IMR-90 (cell line): ENCODE data around the gene FERD3L. TPM values are rescaled to one million over a fixed set of nuclear protein-coding genes. Genes with fewer than 3 reads are reported as not detected.

Source experiments
- ATAC-seq: fragments of 200-7000 bp; cut with Tn5 transposase; 2 replicates; pipeline ENCODE4 v1.9.1; 2020; ENCODE audit warnings: low read depth, mild to moderate bottlenecking, moderate library complexity
- BruUV-seq: library from RNA; stranded (reverse); fragments of 400-500 nt; replicated peaks from 2 replicates; lab custom pipeline; 2021; lab: Mats Ljungman, UMichigan
- CTCF ChIA-PET: fragments of 300-600 bp; formaldehyde crosslinking; extraction: SDS; loops from one replicate; lab custom pipeline; 2021; ENCODE audit warnings: antibody characterized with exemption; lab: Yijun Ruan, JAX
- POLR2A ChIA-PET: fragments of 300-600 bp; sonication (Branson Sonifier 250); formaldehyde crosslinking; loops from one replicate; lab custom pipeline; 2022; ENCODE audit warnings: antibody characterized with exemption; ENCODE audit not compliant: unreplicated experiment; lab: Charles Lee
- DNase-seq: peaks from one replicate; pipeline ENCODE4 v3.0.0; 2013
- H2AFZ ChIP-seq: replicated peaks from 2 replicates; pipeline ENCODE3; 2013; ENCODE audit warnings: low read length, mild to moderate bottlenecking; ENCODE audit not compliant: poor library complexity
- H2AK5ac ChIP-seq: 2 replicates; pipeline ENCODE4 v1.6.1; 2013; ENCODE audit warnings: low read depth, low read length, inconsistent platforms
- H2AK9ac ChIP-seq: replicated peaks from 2 replicates; pipeline ENCODE3; 2013; ENCODE audit warnings: mild to moderate bottlenecking, low read depth, low read length, moderate library complexity; ENCODE audit not compliant: poor library complexity
- H2BK120ac ChIP-seq: 2 replicates; pipeline ENCODE4 v1.6.1; 2013; ENCODE audit warnings: low read depth, low read length, inconsistent platforms
- H2BK15ac ChIP-seq: 3 replicates; pipeline ENCODE4 v1.6.1; 2013; ENCODE audit warnings: low read depth, low read length, inconsistent platforms
- H2BK20ac ChIP-seq: 2 replicates; pipeline ENCODE4 v1.6.1; 2013; ENCODE audit warnings: low read depth, mild to moderate bottlenecking, inconsistent platforms, low read length, moderate library complexity
- H2BK5ac ChIP-seq: 2 replicates; pipeline ENCODE4 v1.6.1; 2013; ENCODE audit warnings: mild to moderate bottlenecking, low read depth, low read length, inconsistent platforms; ENCODE audit not compliant: poor library complexity, severe bottlenecking
- H3K14ac ChIP-seq: replicated peaks from 2 replicates; pipeline ENCODE4 v1.6.1; 2013; ENCODE audit warnings: low read depth, low read length, inconsistent platforms
- H3K18ac ChIP-seq: 2 replicates; pipeline ENCODE4 v1.6.1; 2013; ENCODE audit warnings: low read depth, low read length, control low read depth
- H3K23ac ChIP-seq: 2 replicates; pipeline ENCODE4 v1.6.1; 2013; ENCODE audit warnings: low read depth, low read length, inconsistent platforms
- H3K27ac ChIP-seq: 2 replicates; pipeline ENCODE4 v1.5.1; 2013; ENCODE audit warnings: mild to moderate bottlenecking, control low read depth, low read length; ENCODE audit not compliant: insufficient read depth
- H3K27me3 ChIP-seq: 2 replicates; pipeline ENCODE4 v1.6.1; 2013; ENCODE audit warnings: low read length; ENCODE audit not compliant: control insufficient read depth, insufficient read depth
- H3K36me3 ChIP-seq: 2 replicates; pipeline ENCODE4 v1.6.1; 2013; ENCODE audit warnings: low read length, mixed read lengths; ENCODE audit not compliant: control insufficient read depth, insufficient read depth
- H3K4ac ChIP-seq: 2 replicates; pipeline ENCODE4 v1.6.1; 2013; ENCODE audit warnings: low read depth, low read length, inconsistent platforms
- H3K4me1 ChIP-seq: 2 replicates; pipeline ENCODE4 v1.6.1; 2013; ENCODE audit warnings: low read length, mixed read lengths; ENCODE audit not compliant: control insufficient read depth, insufficient read depth
- H3K4me2 ChIP-seq: 2 replicates; pipeline ENCODE4 v1.6.1; 2013; ENCODE audit warnings: low read depth, mild to moderate bottlenecking, control low read depth, low read length, moderate library complexity
- H3K4me3 ChIP-seq: 2 replicates; pipeline ENCODE4 v1.5.1; 2013; ENCODE audit warnings: low read depth, mild to moderate bottlenecking, control low read depth, low read length, moderate library complexity; ENCODE audit not compliant: insufficient read depth
- H3K56ac ChIP-seq: 2 replicates; pipeline ENCODE4 v1.6.1; 2013; ENCODE audit warnings: low read length, inconsistent platforms; ENCODE audit not compliant: insufficient read depth; ENCODE audit errors: extremely low read depth
- H3K79me1 ChIP-seq, 2 experiments: 2 replicates each; pipeline ENCODE4 v1.6.1; 2013; ENCODE audit warnings: low read length in 2 of 2, inconsistent platforms in 1 of 2, low read depth in 1 of 2
- H3K9ac ChIP-seq: 2 replicates; pipeline ENCODE4 v1.6.1; 2013; ENCODE audit warnings: low read depth, low read length, control low read depth
- H3K9me1 ChIP-seq: 2 replicates; pipeline ENCODE4 v1.6.1; 2013; ENCODE audit warnings: low read length, inconsistent platforms; ENCODE audit not compliant: insufficient read depth
- H3K9me3 ChIP-seq: 2 replicates; pipeline ENCODE4 v1.6.1; 2013; ENCODE audit warnings: low read length; ENCODE audit not compliant: control insufficient read depth, insufficient read depth
- H4K20me1 ChIP-seq: 2 replicates; pipeline ENCODE4 v1.6.1; 2013; ENCODE audit warnings: low read length, inconsistent platforms; ENCODE audit not compliant: insufficient read depth
- H4K5ac ChIP-seq: 2 replicates; pipeline ENCODE4 v1.6.1; 2013; ENCODE audit warnings: mild to moderate bottlenecking, low read depth, low read length, control low read depth
- H4K8ac ChIP-seq, 2 experiments: 2 replicates each; pipeline ENCODE4 v1.6.1; 2013; ENCODE audit warnings: low read depth in 2 of 2, low read length in 2 of 2, control low read depth in 1 of 2, inconsistent platforms in 1 of 2
- H4K91ac ChIP-seq: 2 replicates; pipeline ENCODE4 v1.6.1; 2013; ENCODE audit warnings: low read depth, low read length, inconsistent platforms; ENCODE audit not compliant: insufficient read depth
- CEBPB ChIP-seq: IDR thresholded peaks from 2 replicates; pipeline ENCODE4 v1.6.1; 2012; ENCODE audit warnings: low read depth, low read length, improper control_type of control experiment
- MXI1 ChIP-seq: IDR thresholded peaks from 2 replicates; pipeline ENCODE4 v1.6.1; 2012; ENCODE audit warnings: low read depth, mild to moderate bottlenecking, low read length, moderate library complexity, borderline replicate concordance
- NFE2L2 ChIP-seq: fragments of 150-350 bp; IDR thresholded peaks from 2 replicates; pipeline ENCODE4 v1.6.1; 2016; ENCODE audit warnings: low read depth, mild to moderate bottlenecking, low read length
- POLR2A ChIP-seq: IDR thresholded peaks from 2 replicates; pipeline ENCODE4 v1.6.1; 2012; ENCODE audit warnings: mild to moderate bottlenecking, low read depth, low read length
- RAD21 ChIP-seq: IDR thresholded peaks from 2 replicates; pipeline ENCODE4 v1.6.1; 2012; ENCODE audit warnings: low read length, improper control_type of control experiment
- RCOR1 ChIP-seq: IDR thresholded peaks from 2 replicates; pipeline ENCODE4 v1.6.1; 2012; ENCODE audit warnings: mild to moderate bottlenecking, low read length, improper control_type of control experiment; ENCODE audit not compliant: insufficient replicate concordance
- RFX5 ChIP-seq: IDR thresholded peaks from 2 replicates; pipeline ENCODE4 v1.8.0; 2012; ENCODE audit warnings: low read depth, mild to moderate bottlenecking, low read length, moderate library complexity
- SMC3 ChIP-seq: fragments of 150-350 bp; IDR thresholded peaks from 2 replicates; pipeline ENCODE4 v1.6.1; 2016; ENCODE audit warnings: low read depth, mild to moderate bottlenecking, antibody characterized with exemption, low read length, moderate library complexity
- WGBS, 2 experiments: methylation state at CpG; one replicate each; pipeline versions ENCODE4 v1.1.5 to v1.1.7; 2013; ENCODE audit warnings: missing lambda C conversion rate in 2 of 2; ENCODE audit not compliant: insufficient read length in 1 of 2; ENCODE audit errors: extremely low coverage in 2 of 2; 5-methylcytosine and 5-hydroxymethylcytosine counted together
- dilution Hi-C: fragments of 300-500 bp; cut with HindIII; formaldehyde crosslinking; loops from one replicate; pipeline ENCODE4 v1.14.3; 2018; ENCODE audit warnings: low sequenced_read_pairs; ENCODE audit not compliant: unreplicated experiment
- in situ Hi-C: fragments of 300-500 bp; cut with MboI; formaldehyde crosslinking; loops from 3 replicates; pipeline ENCODE4 v1.14.3; 2019; ENCODE audit warnings: low sequenced_read_pairs, inconsistent platforms, mixed read lengths
- intact Hi-C: fragments of 100-400 bp; cut with micrococcal nuclease; formaldehyde crosslinking; loops from 2 replicates; pipeline ENCODE4 v1.10.0; 2022
- polyA plus RNA-seq, 3 experiments: library from polyadenylated mRNA; depleted of rRNA; stranded (reverse); fragments of >200 nt; gene quantifications; 2 replicates each; pipeline ENCODE4 v1.2.3, GENCODE V29; 2012; ENCODE audit warnings: low replicate concordance in 1 of 3
- total RNA-seq: library from RNA; depleted of rRNA; stranded (reverse); fragments of >200 nt; gene quantifications from 2 replicates; pipeline ENCODE4 v1.2.3, GENCODE V29; 2012
- TF ChIP-seq, protein P1 (sequence below): fragments of 150-350 bp; IDR thresholded peaks from 2 replicates; pipeline ENCODE4 v1.6.1; 2016; ENCODE audit warnings: low read depth, mild to moderate bottlenecking, low read length, moderate library complexity, borderline replicate concordance
- TF ChIP-seq, protein P2 (sequence below): conservative IDR thresholded peaks from 2 replicates; pipeline ENCODE4 v1.5.1; 2012; ENCODE audit warnings: mild to moderate bottlenecking, low read depth, low read length, improper control_type of control experiment

The FERD3L gene
- total and polyA plus RNA-seq, 2 of the 4 experiments (the other 2 are of a cell fraction): not detected

DNA sequence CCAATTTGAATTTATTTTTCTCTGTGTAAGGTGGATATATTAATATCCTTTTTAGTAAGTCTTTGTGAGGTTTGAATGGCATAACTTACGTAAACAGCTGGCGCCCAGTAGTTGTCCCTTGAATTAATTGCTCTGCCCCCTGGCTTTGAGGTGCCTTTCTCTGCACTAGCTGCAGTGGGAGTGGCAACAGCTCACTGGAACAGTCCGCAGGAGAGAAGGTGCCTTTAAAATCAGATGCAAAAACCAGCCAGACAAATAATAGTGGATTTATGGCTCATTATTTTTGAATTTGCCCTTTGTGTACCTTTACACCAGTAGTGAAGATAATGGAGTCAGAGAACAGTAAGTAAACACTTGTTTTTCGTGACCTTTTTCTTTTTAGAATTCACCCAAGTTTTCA, 11.8 kb downstream of the FERD3L start:
- H4K5ac ChIP-seq: no peak overlapping the region
- H2AK5ac ChIP-seq: no peak overlapping the region
- H3K18ac ChIP-seq: no peak overlapping the region
- TF ChIP-seq RCOR1 (no peak), RAD21 (no peak), NFE2L2 (no peak), MXI1 (no peak), RFX5 (no peak), SMC3 (no peak), CEBPB (no peak), POLR2A (no peak)
- TF ChIP-seq, protein P1, sequence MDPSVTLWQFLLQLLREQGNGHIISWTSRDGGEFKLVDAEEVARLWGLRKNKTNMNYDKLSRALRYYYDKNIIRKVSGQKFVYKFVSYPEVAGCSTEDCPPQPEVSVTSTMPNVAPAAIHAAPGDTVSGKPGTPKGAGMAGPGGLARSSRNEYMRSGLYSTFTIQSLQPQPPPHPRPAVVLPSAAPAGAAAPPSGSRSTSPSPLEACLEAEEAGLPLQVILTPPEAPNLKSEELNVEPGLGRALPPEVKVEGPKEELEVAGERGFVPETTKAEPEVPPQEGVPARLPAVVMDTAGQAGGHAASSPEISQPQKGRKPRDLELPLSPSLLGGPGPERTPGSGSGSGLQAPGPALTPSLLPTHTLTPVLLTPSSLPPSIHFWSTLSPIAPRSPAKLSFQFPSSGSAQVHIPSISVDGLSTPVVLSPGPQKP: no peak
- TF ChIP-seq, protein P2, sequence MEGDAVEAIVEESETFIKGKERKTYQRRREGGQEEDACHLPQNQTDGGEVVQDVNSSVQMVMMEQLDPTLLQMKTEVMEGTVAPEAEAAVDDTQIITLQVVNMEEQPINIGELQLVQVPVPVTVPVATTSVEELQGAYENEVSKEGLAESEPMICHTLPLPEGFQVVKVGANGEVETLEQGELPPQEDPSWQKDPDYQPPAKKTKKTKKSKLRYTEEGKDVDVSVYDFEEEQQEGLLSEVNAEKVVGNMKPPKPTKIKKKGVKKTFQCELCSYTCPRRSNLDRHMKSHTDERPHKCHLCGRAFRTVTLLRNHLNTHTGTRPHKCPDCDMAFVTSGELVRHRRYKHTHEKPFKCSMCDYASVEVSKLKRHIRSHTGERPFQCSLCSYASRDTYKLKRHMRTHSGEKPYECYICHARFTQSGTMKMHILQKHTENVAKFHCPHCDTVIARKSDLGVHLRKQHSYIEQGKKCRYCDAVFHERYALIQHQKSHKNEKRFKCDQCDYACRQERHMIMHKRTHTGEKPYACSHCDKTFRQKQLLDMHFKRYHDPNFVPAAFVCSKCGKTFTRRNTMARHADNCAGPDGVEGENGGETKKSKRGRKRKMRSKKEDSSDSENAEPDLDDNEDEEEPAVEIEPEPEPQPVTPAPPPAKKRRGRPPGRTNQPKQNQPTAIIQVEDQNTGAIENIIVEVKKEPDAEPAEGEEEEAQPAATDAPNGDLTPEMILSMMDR: no peak
- H4K8ac ChIP-seq: no peak overlapping the region
- BruUV-seq: no TSS peak
- H2BK15ac ChIP-seq: no peak overlapping the region
- no peaks in the 10 kb centered on the region for H3K9me3 ChIP-seq
- no peak overlapping the region for H2BK120ac ChIP-seq
- no peak overlapping the region for H2AK9ac ChIP-seq
- no peaks in the 10 kb centered on the region for H3K9me1 ChIP-seq
- ATAC-seq (no peak), DNase-seq (no peak)
- H3K27me3 ChIP-seq: no peaks in the 10 kb centered on the region
- dilution Hi-C loops (no loop called here), intact Hi-C loops (no loop called here), in situ Hi-C loops (no loop called here)
- no peak overlapping the region for H3K56ac ChIP-seq
- no peak overlapping the region for H4K91ac ChIP-seq
- WGBS, 2 experiments: no CpG with 5 or more reads among the region's 4 CpGs
- POLR2A ChIA-PET: no interaction called here
- no peaks in the 10 kb centered on the region for H4K20me1 ChIP-seq
- CTCF ChIA-PET: interaction anchor here (1.8 kb wide), 1 partner anchor 10 kb away, joined by 8 read pairs; no protein-coding TSS in a partner anchor
- no peak overlapping the region for H3K23ac ChIP-seq
- H3K4me2 ChIP-seq: no peak overlapping the region
- no peaks in the 10 kb centered on the region for H3K4me1 ChIP-seq
- no peak overlapping the region for H2BK5ac ChIP-seq
- no peak overlapping the region for H2BK20ac ChIP-seq
- H3K36me3 ChIP-seq: no peaks in the 10 kb centered on the region
- H3K9ac ChIP-seq: no peak overlapping the region
- H3K79me1 ChIP-seq: no peaks in the 10 kb centered on the region
- no peak overlapping the region for H2AFZ ChIP-seq
- H3K27ac ChIP-seq: no peak overlapping the region
- no peak overlapping the region for H3K4ac ChIP-seq
- H3K4me3 ChIP-seq: no peak overlapping the region
- no peak overlapping the region for H3K14ac ChIP-seq
